ENCODE data around the gene ATF4. TPM values are rescaled to one million over a fixed set of nuclear protein-coding genes. Genes with fewer than 3 reads are reported as not detected.

ATF4 gene
- total RNA-seq, 4 donors from 2014 or later: 222 to 550 (median 280) TPM

- DNase-seq: peak in 1 of 3 donors; percentile 64
- no peak for TF ChIP-seq POLR2A (IDR thresholded peaks at IDR 0.05)
- TF ChIP-seq CTCF (IDR thresholded peaks at IDR 0.05): no peak
These were observed 41.9 kb upstream of the ATF4 start for GRCh38 chr22:39478441-39478850.

GRCh38 chr22:39479254-39479653 lies 41.1 kb upstream of the ATF4 start:
- H3K36me3 ChIP-seq: peaks cover 0 to 16% (median 0%) of the 10 kb centered on the region in 3 donors
- TF ChIP-seq CTCF (IDR thresholded peaks at IDR 0.05): no peak
- no peak for TF ChIP-seq POLR2A (IDR thresholded peaks at IDR 0.05)
- no peaks in the 10 kb centered on the region for H3K9me3 ChIP-seq
- peaks cover 0 to 13% (median 0%) of the 10 kb centered on the region in 4 donors for H3K4me1 ChIP-seq
- H3K27me3 ChIP-seq: no peaks in the 10 kb centered on the region
- H3K4me3 ChIP-seq: no peak overlapping the region
- DNase-seq: no peak
- H3K27ac ChIP-seq: no peak overlapping the region

More at GRCh38 chr22:39478441-39478850, 41.9 kb upstream of the ATF4 start:
- Histone ChIP-seq H3K27me3 (no peaks in the 10 kb centered on the region), H3K36me3 (peaks cover 0 to 16% (median 0%) of the 10 kb centered on the region in 3 donors), H3K27ac (no peak overlapping the region), H3K9me3 (no peaks in the 10 kb centered on the region), H3K4me3 (no peak overlapping the region), H3K4me1 (peaks cover 0 to 16% (median 0%) of the 10 kb centered on the region in 4 donors)

GRCh38 chr22:39480557-39480956 lies 39.8 kb upstream of the ATF4 start:
- no peaks in the 10 kb centered on the region for H3K27me3 ChIP-seq
- H3K36me3 ChIP-seq: peaks cover 0 to 16% (median 0%) of the 10 kb centered on the region in 3 donors
- H3K4me3 ChIP-seq: no peak overlapping the region
- no peak overlapping the region for H3K27ac ChIP-seq
- no peaks in the 10 kb centered on the region for H3K9me3 ChIP-seq
- peaks cover 0 to under 1% (median 0%) of the 10 kb centered on the region in 4 donors for H3K4me1 ChIP-seq
- TF ChIP-seq POLR2A (IDR thresholded peaks at IDR 0.05) (no peak), CTCF (IDR thresholded peaks at IDR 0.05) (no peak)
- DNase-seq: no peak

GRCh38 chr22:39481054-39481453 lies 39.3 kb upstream of the ATF4 start:
- Histone ChIP-seq H3K4me1 (no peaks in the 10 kb centered on the region), H3K4me3 (no peak overlapping the region), H3K27ac (no peak overlapping the region), H3K36me3 (peaks cover 0 to 16% (median 0%) of the 10 kb centered on the region in 3 donors), H3K27me3 (no peaks in the 10 kb centered on the region), H3K9me3 (no peaks in the 10 kb centered on the region)
- no peak for TF ChIP-seq POLR2A (IDR thresholded peaks at IDR 0.05)
- no peak for DNase-seq

- no peak for TF ChIP-seq CTCF (IDR thresholded peaks at IDR 0.05)
- TF ChIP-seq POLR2A (IDR thresholded peaks at IDR 0.05): no peak
- Histone ChIP-seq H3K36me3 (peaks cover 0 to 16% (median 0%) of the 10 kb centered on the region in 3 donors), H3K27me3 (no peaks in the 10 kb centered on the region), H3K9me3 (no peaks in the 10 kb centered on the region), H3K4me1 (no peaks in the 10 kb centered on the region), H3K27ac (no peak overlapping the region), H3K4me3 (no peak overlapping the region)
- no peak for DNase-seq
These were observed 38.8 kb upstream of the ATF4 start for GRCh38 chr22:39481595-39481994.

- H3K27ac ChIP-seq: no peak overlapping the region
- H3K4me1 ChIP-seq: no peaks in the 10 kb centered on the region
- DNase-seq: no peak
- H3K27me3 ChIP-seq: no peaks in the 10 kb centered on the region
- no peaks in the 10 kb centered on the region for H3K9me3 ChIP-seq
- H3K4me3 ChIP-seq: no peak overlapping the region
- TF ChIP-seq POLR2A (IDR thresholded peaks at IDR 0.05): no peak
- no peak for TF ChIP-seq CTCF (IDR thresholded peaks at IDR 0.05)
- peaks cover 0 to 18% (median 0%) of the 10 kb centered on the region in 3 donors for H3K36me3 ChIP-seq
These were observed 37.6 kb upstream of the ATF4 start for GRCh38 chr22:39482768-39483167.
